ENCODE data around the gene CYP27B1. TPM values are rescaled to one million over a fixed set of nuclear protein-coding genes. Genes with fewer than 3 reads are reported as not detected.

CYP27B1 gene
- total and polyA plus RNA-seq, 10 of the 15 experiments (the other 5 are each of a cell fraction or from before 2014, with no cell fraction given) = 0.10 to 2.7 (median 1.1) TPM

DNA sequence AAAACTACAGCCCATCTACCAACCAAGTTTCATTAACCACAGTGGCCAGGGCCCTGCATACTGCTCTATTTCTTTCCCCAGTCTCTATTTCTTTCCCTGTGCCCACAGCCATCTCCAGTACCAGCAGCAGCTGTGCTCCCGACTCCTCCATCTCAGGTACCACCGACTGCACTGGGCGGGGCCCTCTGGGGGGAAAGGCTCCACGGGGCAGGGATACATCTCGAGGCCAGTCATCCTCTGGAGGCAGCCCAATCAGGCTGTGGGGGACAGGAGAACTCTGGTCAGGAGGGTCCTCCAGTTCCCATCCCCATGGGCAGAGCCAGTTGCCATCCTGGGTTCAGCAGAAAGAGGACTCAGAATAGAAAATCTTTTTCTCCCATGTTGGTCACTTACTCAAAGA, 17.8 kb downstream of the CYP27B1 start:
- H3K9ac ChIP-seq (ENCODE audit: control insufficient read depth, insufficient read depth, low read length) = no peak overlapping the region
- H3K36me3 ChIP-seq (ENCODE audit: control insufficient read depth in 2 of 2, insufficient read depth in 2 of 2, low read length in 1 of 2) = peaks cover 6 to 7% of the 10 kb centered on the region in 2 experiments
- H3K79me2 ChIP-seq (ENCODE audit: control insufficient read depth, insufficient read depth, low read length) = peaks cover 37% of the 10 kb centered on the region
- H3K27me3 ChIP-seq (replicated peaks in 1 of 2; ENCODE audit: control insufficient read depth in 2 of 2, insufficient read depth in 2 of 2, low read length in 1 of 2) = no peaks in the 10 kb centered on the region
- no peak overlapping the region for H3K27ac ChIP-seq (ENCODE audit: control insufficient read depth, insufficient read depth)
- H3K4me3 ChIP-seq = no peak overlapping the region
- WGBS (ENCODE audit: insufficient coverage, insufficient replicate concordance, low lambda C conversion rate, missing lambda C conversion rate) = 98% methylated on average over 5 of the region's 5 CpGs
- ATAC-seq (no peak), FAIRE-seq (no peak), DNase-seq (ENCODE audit: low read depth, low spot score) (no peak)
- intact Hi-C loops (cut with micrococcal nuclease; ENCODE audit: unreplicated experiment) (no loop called here), in situ Hi-C loops (cut with MboI) (no loop called here)
- no TSS peak for BruUV-seq (replicated peaks)
- no peaks in the 10 kb centered on the region for H3K9me3 ChIP-seq (replicated peaks; ENCODE audit: control insufficient read depth, insufficient read depth, low read length)
- no peak overlapping the region for H3K4me2 ChIP-seq (ENCODE audit: control insufficient read depth, insufficient read depth)
- no peaks in the 10 kb centered on the region for H4K20me1 ChIP-seq (ENCODE audit: control insufficient read depth, insufficient read depth)
- ChIA-PET CTCF (interaction anchor here (0.7 to 1.1 kb wide), 2 partner anchors 7 to 164 kb away, joined by 3 to 5 read pairs; no protein-coding TSS in a partner anchor), SMC1A (ENCODE audit: uncharacterized antibody, unreplicated experiment) (interaction anchor here (1.0 to 1.8 kb wide), 2 partner anchors 8 to 35 kb away, joined by 3 to 4 read pairs; no protein-coding TSS in a partner anchor), POLR2A (no interaction called here), RAD21 (ENCODE audit: unreplicated experiment) (no interaction called here)
- H2AFZ ChIP-seq (ENCODE audit: control insufficient read depth, low read depth, low read length) = no peak overlapping the region
- peak; percentile 29; the same call in 1 of the 2 replicates for TF ChIP-seq SMAD5 (IDR thresholded peaks at IDR 0.05; ENCODE audit: low read depth)
- no peak for TF ChIP-seq IKZF2 (IDR thresholded peaks at IDR 0.05)
- peaks cover 24% of the 10 kb centered on the region for H3K4me1 ChIP-seq (ENCODE audit: control insufficient read depth, insufficient read depth, low read length)

DNA sequence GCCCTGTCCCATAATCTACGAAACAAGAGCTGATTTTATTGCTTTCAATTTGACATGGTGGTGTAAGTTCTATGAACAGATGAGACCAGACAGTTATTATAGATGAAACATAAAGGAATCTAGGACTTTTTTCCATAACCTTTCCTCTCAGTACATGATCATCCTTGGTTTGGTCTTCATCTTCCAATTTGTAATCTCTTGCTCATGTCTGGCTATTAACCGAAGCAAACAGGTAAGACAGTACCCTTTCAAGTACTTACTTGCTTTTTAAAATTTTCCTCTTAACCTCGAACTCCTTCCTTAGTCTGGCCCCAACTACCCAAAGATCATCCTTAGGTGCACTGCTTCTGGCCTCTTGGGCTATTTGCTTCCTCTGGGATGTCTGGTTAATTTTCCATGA, 20.9 kb downstream of the CYP27B1 start:
- peaks cover 6 to 7% of the 10 kb centered on the region in 2 experiments for H3K36me3 ChIP-seq (ENCODE audit: control insufficient read depth in 2 of 2, insufficient read depth in 2 of 2, low read length in 1 of 2)
- H3K27ac ChIP-seq (ENCODE audit: control insufficient read depth, insufficient read depth) = no peak overlapping the region
- no peak for FAIRE-seq
- no peak for ATAC-seq
- no peaks in the 10 kb centered on the region for H3K9me3 ChIP-seq (replicated peaks; ENCODE audit: control insufficient read depth, insufficient read depth, low read length)
- no TSS peak for BruUV-seq (replicated peaks)
- no peaks in the 10 kb centered on the region for H3K27me3 ChIP-seq (replicated peaks in 1 of 2; ENCODE audit: control insufficient read depth in 2 of 2, insufficient read depth in 2 of 2, low read length in 1 of 2)
- H3K9ac ChIP-seq (ENCODE audit: control insufficient read depth, insufficient read depth, low read length) = peak overlapping the region; percentile 93; the same call in 1 of the 2 replicates
- in situ Hi-C loops (cut with MboI) (no loop called here), intact Hi-C loops (cut with micrococcal nuclease; ENCODE audit: unreplicated experiment) (no loop called here)
- RAD21 ChIA-PET (ENCODE audit: unreplicated experiment) = no interaction called here
- peaks cover 34% of the 10 kb centered on the region for H3K79me2 ChIP-seq (ENCODE audit: control insufficient read depth, insufficient read depth, low read length)
- WGBS (ENCODE audit: insufficient coverage, insufficient replicate concordance, low lambda C conversion rate, missing lambda C conversion rate) = 61% methylated on average over 3 of the region's 3 CpGs
- CTCF ChIA-PET = interaction anchor here (1.1 to 2.9 kb wide), 2 partner anchors 10 to 170 kb away, joined by 3 to 28 read pairs; no protein-coding TSS in a partner anchor
- SMC1A ChIA-PET (ENCODE audit: uncharacterized antibody, unreplicated experiment) = interaction anchor here (2.4 kb wide), 1 partner anchor 10 kb away, joined by 14 read pairs; no protein-coding TSS in a partner anchor
- peaks cover 21% of the 10 kb centered on the region for H3K4me1 ChIP-seq (ENCODE audit: control insufficient read depth, insufficient read depth, low read length)
- DNase-seq (ENCODE audit: low read depth, low spot score) = no peak
- H3K4me2 ChIP-seq (ENCODE audit: control insufficient read depth, insufficient read depth) = peak overlapping the region; percentile 84
- POLR2A ChIA-PET = interaction anchor here (0.5 to 3.0 kb wide), 2 partner anchors 10 to 25 kb away, joined by 3 to 19 read pairs; partner anchors contain the start of gene MARCHF9
- H3K4me3 ChIP-seq = peak overlapping the region; percentile 91
- no peaks in the 10 kb centered on the region for H4K20me1 ChIP-seq (ENCODE audit: control insufficient read depth, insufficient read depth)
- no peak overlapping the region for H2AFZ ChIP-seq (ENCODE audit: control insufficient read depth, low read depth, low read length)
- TF ChIP-seq SPI1 (IDR thresholded peaks at IDR 0.05; ENCODE audit: borderline replicate concordance, insufficient read depth, low read depth, low read length) (no peak), KAT2A (conservative IDR thresholded peaks at IDR 0.05; ENCODE audit: control insufficient read depth, low read depth, low read length) (no peak), ZBED1 (IDR thresholded peaks at IDR 0.05; ENCODE audit: borderline replicate concordance) (0 out of 2 replicates have a peak, but pooled peaks have one; percentile 8)

All from GM12878 (cell line).